Glutamatergic neuron (in vitro differentiated cells): ENCODE results near the gene BPI. TPM values are rescaled to one million over a fixed set of nuclear protein-coding genes. Genes with fewer than 3 reads are reported as not detected.

ENCODE experiments used
- DNase-seq: peaks from one replicate; pipeline ENCODE4 v3.0.0; 2022
- H3K27ac Mint-ChIP-seq: one replicate; pipeline ENCODE4 v1.8.0; 2020; ENCODE audit warnings: mild to moderate bottlenecking, mixed read lengths, inconsistent platforms; ENCODE audit not compliant: unreplicated experiment
- H3K27me3 Mint-ChIP-seq: one replicate; pipeline ENCODE4 v1.8.0; 2020; ENCODE audit warnings: mild to moderate bottlenecking, moderate library complexity, mixed read lengths, inconsistent platforms; ENCODE audit not compliant: unreplicated experiment
- H3K36me3 Mint-ChIP-seq: one replicate; pipeline ENCODE4 v1.8.0; 2020; ENCODE audit warnings: mild to moderate bottlenecking, mixed read lengths, inconsistent platforms; ENCODE audit not compliant: unreplicated experiment
- H3K4me1 Mint-ChIP-seq: one replicate; pipeline ENCODE4 v1.8.0; 2020; ENCODE audit warnings: mild to moderate bottlenecking, low read depth, mixed read lengths, inconsistent platforms; ENCODE audit not compliant: unreplicated experiment
- H3K4me3 Mint-ChIP-seq: one replicate; pipeline ENCODE4 v1.8.0; 2020; ENCODE audit warnings: mild to moderate bottlenecking, mixed read lengths, inconsistent platforms; ENCODE audit not compliant: unreplicated experiment
- H3K9me3 Mint-ChIP-seq: one replicate; pipeline ENCODE4 v1.8.0; 2020; ENCODE audit warnings: mild to moderate bottlenecking, moderate library complexity, mixed read lengths, inconsistent platforms; ENCODE audit not compliant: unreplicated experiment
- total RNA-seq: library from RNA; stranded (reverse); fragmentation: NEBNext Ultra II Directional; extraction: Animal tissue kit (Norgen Biotek cat#: 25700); gene quantifications from one replicate; pipeline ENCODE4 v1.2.1, GENCODE V29; 2021; ENCODE audit not compliant: unreplicated experiment
- TF ChIP-seq, protein P1 (sequence below): fragments of 200-600 bp; sonication (generic); IDR thresholded peaks from one replicate; pipeline ENCODE4 v1.5.0; 2021; ENCODE audit not compliant: partially characterized antibody, unreplicated experiment

The BPI gene
- total RNA-seq, 1 donor from 2014 or later, result not detected

GRCh38 chr20:38346741-38347140 is 42.8 kb downstream of the BPI start:
- Mint-ChIP-seq H3K9me3 (no peaks in the 10 kb centered on the region), H3K4me1 (peaks cover 19% of the 10 kb centered on the region), H3K27ac (no peak overlapping the region), H3K36me3 (no peaks in the 10 kb centered on the region), H3K27me3 (no peaks in the 10 kb centered on the region), H3K4me3 (no peak overlapping the region)
- TF ChIP-seq, protein P1, sequence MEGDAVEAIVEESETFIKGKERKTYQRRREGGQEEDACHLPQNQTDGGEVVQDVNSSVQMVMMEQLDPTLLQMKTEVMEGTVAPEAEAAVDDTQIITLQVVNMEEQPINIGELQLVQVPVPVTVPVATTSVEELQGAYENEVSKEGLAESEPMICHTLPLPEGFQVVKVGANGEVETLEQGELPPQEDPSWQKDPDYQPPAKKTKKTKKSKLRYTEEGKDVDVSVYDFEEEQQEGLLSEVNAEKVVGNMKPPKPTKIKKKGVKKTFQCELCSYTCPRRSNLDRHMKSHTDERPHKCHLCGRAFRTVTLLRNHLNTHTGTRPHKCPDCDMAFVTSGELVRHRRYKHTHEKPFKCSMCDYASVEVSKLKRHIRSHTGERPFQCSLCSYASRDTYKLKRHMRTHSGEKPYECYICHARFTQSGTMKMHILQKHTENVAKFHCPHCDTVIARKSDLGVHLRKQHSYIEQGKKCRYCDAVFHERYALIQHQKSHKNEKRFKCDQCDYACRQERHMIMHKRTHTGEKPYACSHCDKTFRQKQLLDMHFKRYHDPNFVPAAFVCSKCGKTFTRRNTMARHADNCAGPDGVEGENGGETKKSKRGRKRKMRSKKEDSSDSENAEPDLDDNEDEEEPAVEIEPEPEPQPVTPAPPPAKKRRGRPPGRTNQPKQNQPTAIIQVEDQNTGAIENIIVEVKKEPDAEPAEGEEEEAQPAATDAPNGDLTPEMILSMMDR, result no peak
- DNase-seq, result no peak

GRCh38 chr20:38349856-38350255 is 45.9 kb downstream of the BPI start:
- H3K27me3 Mint-ChIP-seq, result no peaks in the 10 kb centered on the region
- H3K36me3 Mint-ChIP-seq, result no peaks in the 10 kb centered on the region
- H3K4me1 Mint-ChIP-seq, result peaks cover 4% of the 10 kb centered on the region
- no peak overlapping the region for H3K4me3 Mint-ChIP-seq
- DNase-seq, result no peak
- TF ChIP-seq, protein P1, result no peak
- H3K27ac Mint-ChIP-seq, result no peak overlapping the region
- no peaks in the 10 kb centered on the region for H3K9me3 Mint-ChIP-seq

- peaks cover 4% of the 10 kb centered on the region for H3K4me1 Mint-ChIP-seq
- H3K27ac Mint-ChIP-seq, result no peak overlapping the region
- H3K4me3 Mint-ChIP-seq, result no peak overlapping the region
- DNase-seq, result no peak
- H3K36me3 Mint-ChIP-seq, result no peaks in the 10 kb centered on the region
- TF ChIP-seq, protein P1, result no peak
- no peaks in the 10 kb centered on the region for H3K9me3 Mint-ChIP-seq
- H3K27me3 Mint-ChIP-seq, result no peaks in the 10 kb centered on the region
Observed at GRCh38 chr20:38350879-38351775, 47.2 kb downstream of the BPI start.

- no peaks in the 10 kb centered on the region for H3K36me3 Mint-ChIP-seq
- no peaks in the 10 kb centered on the region for H3K4me1 Mint-ChIP-seq
- no peak for DNase-seq
- H3K27me3 Mint-ChIP-seq, result no peaks in the 10 kb centered on the region
- TF ChIP-seq, protein P1, result no peak
- no peaks in the 10 kb centered on the region for H3K9me3 Mint-ChIP-seq
- no peak overlapping the region for H3K27ac Mint-ChIP-seq
- H3K4me3 Mint-ChIP-seq, result no peak overlapping the region
Observed at GRCh38 chr20:38353316-38353715, 49.4 kb downstream of the BPI start.

GRCh38 chr20:38354227-38354626 is 50.3 kb downstream of the BPI start:
- Mint-ChIP-seq H3K27me3 (no peaks in the 10 kb centered on the region), H3K4me3 (no peak overlapping the region), H3K27ac (no peak overlapping the region), H3K36me3 (no peaks in the 10 kb centered on the region), H3K9me3 (peaks cover 2% of the 10 kb centered on the region), H3K4me1 (no peaks in the 10 kb centered on the region)
- TF ChIP-seq, protein P1, result no peak
- no peak for DNase-seq
